ENCODE measurements around the gene ADAMTSL3.

Gene ADAMTSL3

DNA sequence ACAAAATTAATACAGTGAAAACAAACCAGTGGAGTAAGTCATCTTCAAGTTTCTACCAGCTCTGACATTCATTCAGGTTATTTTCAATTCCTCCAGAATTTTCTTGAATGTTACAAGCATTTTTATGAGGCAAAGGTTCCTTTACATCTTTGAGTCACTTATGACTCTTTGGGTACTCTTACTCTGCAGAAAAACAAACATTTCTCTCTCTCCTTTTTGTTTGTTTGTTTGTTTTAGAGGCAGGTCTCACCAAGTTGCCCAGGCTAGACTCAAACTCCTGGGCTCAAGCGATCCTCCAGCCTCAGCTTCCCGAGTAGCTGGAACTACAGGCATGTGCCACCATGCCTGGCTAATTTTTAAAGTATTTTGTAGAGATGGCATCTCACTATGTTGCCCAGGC is 233.5 kb downstream of the ADAMTSL3 start:
- no peak for DNase-seq (ENCODE audit: extremely low read depth, low read depth)
- TF ChIP-seq, protein P1, sequence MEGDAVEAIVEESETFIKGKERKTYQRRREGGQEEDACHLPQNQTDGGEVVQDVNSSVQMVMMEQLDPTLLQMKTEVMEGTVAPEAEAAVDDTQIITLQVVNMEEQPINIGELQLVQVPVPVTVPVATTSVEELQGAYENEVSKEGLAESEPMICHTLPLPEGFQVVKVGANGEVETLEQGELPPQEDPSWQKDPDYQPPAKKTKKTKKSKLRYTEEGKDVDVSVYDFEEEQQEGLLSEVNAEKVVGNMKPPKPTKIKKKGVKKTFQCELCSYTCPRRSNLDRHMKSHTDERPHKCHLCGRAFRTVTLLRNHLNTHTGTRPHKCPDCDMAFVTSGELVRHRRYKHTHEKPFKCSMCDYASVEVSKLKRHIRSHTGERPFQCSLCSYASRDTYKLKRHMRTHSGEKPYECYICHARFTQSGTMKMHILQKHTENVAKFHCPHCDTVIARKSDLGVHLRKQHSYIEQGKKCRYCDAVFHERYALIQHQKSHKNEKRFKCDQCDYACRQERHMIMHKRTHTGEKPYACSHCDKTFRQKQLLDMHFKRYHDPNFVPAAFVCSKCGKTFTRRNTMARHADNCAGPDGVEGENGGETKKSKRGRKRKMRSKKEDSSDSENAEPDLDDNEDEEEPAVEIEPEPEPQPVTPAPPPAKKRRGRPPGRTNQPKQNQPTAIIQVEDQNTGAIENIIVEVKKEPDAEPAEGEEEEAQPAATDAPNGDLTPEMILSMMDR (IDR thresholded peaks at IDR 0.05; ENCODE audit: low read depth, low read length, missing control alignments) = no peak
- H3K4me3 ChIP-seq (replicated peaks; ENCODE audit: low read depth, low read length) = no peak overlapping the region

DNA sequence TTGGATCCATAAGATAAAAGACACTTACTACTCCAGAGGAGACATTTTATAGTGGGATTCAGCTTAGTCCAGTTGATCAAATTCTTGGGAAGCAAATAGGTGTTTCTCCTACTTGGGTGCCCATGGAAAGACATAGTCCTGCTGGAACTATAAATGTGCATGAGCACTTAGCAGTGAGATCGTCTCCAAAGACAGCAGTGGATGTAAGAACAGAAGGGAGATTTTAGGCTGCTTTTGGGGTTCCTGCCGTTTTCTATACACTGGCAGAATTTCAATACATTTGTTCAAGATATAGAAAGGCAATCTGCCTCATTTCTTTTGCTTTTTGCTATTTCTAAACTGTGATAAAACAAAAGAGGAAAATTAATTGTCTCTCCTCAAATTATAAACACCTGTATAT is 234.0 kb downstream of the ADAMTSL3 start:
- no peak for DNase-seq (ENCODE audit: extremely low read depth, low read depth)
- H3K4me3 ChIP-seq (replicated peaks; ENCODE audit: low read depth, low read length) = no peak overlapping the region
- TF ChIP-seq, protein P1 (IDR thresholded peaks at IDR 0.05; ENCODE audit: low read depth, low read length, missing control alignments) = no peak

DNA sequence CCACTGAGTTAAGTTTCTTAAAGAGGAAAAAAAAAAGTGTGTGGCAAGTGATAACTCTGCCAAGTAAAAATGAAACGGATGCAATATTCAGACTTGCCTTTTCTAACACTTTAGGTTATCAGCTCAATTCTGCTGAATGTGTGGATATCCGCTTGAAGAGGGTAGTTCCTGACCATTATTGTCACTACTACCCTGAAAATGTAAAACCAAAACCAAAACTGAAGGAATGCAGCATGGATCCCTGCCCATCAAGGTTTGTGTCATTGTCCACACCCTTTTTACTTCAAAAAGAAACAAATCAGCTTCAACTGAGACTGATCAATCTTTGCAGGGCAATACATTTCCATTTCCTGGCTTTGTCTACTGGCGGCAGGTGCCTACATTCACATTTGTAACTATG is 236.1 kb downstream of the ADAMTSL3 start:
- DNase-seq (ENCODE audit: extremely low read depth, low read depth) = no peak
- TF ChIP-seq, protein P1 (IDR thresholded peaks at IDR 0.05; ENCODE audit: low read depth, low read length, missing control alignments) = no peak
- H3K4me3 ChIP-seq (replicated peaks; ENCODE audit: low read depth, low read length) = no peak overlapping the region

DNA sequence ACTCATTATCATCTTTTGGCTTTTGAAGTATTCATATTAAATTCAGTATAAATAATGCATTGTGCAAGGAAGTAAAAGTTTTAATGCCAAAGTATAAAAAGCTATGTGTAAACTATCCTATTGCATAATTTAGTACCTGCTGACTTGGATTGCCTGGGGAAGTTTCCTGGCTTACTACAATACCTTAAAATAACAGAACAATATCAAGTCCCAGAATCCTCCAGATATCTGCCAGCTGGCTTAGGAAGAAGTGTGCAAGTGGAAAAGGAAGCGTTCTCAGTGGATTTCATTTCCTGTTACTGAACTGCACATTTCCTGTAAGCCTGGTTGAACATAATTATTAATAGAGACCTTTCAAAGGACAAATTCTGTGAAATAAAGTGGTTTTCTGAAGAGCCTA is 236.7 kb downstream of the ADAMTSL3 start:
- no peak overlapping the region for H3K4me3 ChIP-seq (replicated peaks; ENCODE audit: low read depth, low read length)
- TF ChIP-seq, protein P1 (IDR thresholded peaks at IDR 0.05; ENCODE audit: low read depth, low read length, missing control alignments) = no peak
- DNase-seq (ENCODE audit: extremely low read depth, low read depth) = no peak

DNA sequence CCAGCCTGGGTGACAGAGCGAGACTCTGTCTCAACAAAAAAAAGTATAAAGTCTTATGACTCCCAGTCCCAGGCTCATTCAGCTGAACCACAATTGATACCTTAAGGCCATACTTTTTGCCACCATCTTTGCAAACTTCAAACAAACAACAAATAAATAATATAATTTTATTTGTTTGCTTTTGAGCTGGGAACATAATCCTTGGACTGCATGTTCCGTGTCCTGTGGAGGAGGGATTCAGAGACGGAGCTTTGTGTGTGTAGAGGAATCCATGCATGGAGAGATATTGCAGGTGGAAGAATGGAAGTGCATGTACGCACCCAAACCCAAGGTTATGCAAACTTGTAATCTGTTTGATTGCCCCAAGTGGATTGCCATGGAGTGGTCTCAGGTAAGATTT is 238.6 kb downstream of the ADAMTSL3 start:
- TF ChIP-seq, protein P1 (IDR thresholded peaks at IDR 0.05; ENCODE audit: low read depth, low read length, missing control alignments) = no peak
- DNase-seq (ENCODE audit: extremely low read depth, low read depth) = no peak

DNA sequence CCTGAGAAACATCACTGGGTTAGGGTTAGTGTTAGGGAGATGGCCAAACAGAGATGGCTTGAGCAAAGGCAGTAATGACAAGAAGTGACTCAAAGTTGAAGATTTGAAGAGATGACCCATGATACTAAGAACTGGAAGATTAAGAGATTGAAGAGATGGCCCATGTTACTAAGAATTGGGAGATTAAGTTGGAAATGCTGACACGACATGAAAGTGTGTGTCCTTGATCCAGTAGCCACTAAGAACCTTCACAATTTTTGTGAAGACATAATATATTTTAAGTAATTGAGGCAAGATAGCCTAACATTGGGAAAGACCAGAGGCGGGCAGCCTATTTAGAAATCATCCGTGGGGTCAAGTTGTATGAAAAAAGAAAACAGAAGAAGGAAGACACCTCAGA is 239.4 kb downstream of the ADAMTSL3 start:
- H3K4me3 ChIP-seq (replicated peaks; ENCODE audit: low read depth, low read length) = no peak overlapping the region
- DNase-seq (ENCODE audit: extremely low read depth, low read depth) = no peak
- TF ChIP-seq, protein P1 (IDR thresholded peaks at IDR 0.05; ENCODE audit: low read depth, low read length, missing control alignments) = no peak

More for the DNA sequence above, 238.6 kb downstream of the ADAMTSL3 start:
- H3K4me3 ChIP-seq (replicated peaks; ENCODE audit: low read depth, low read length) = no peak overlapping the region

DNA sequence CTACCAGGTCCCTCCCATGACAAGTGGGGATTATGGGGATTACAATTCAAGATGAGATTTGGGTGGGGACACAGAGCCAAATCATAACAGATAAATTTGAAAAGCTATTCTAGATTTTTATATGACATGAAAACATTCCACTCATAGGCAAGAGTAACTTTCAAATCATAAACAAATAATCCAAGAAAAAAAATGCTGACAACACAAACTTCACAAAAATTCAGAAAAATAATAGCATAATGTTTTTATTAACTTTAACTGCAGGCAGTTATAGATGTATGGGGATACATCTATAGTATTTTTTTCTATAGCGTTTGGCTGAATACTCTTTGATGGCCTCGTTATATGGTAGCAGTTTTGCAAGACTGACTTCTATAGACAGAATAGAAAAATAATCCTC is 243.1 kb downstream of the ADAMTSL3 start:
- TF ChIP-seq, protein P1 (IDR thresholded peaks at IDR 0.05; ENCODE audit: low read depth, low read length, missing control alignments) = no peak
- DNase-seq (ENCODE audit: extremely low read depth, low read depth) = no peak
- no peak overlapping the region for H3K4me3 ChIP-seq (replicated peaks; ENCODE audit: low read depth, low read length)

Data from HFF-Myc (cell line).